NT2/D1 (cell line): ENCODE measurements around the gene ACSF3.

Experiments
- DNase-seq: peaks from one replicate; pipeline ENCODE4 v3.0.0-alpha.2; 2011; ENCODE audit warnings: low read depth, low spot score
- H3K27me3 ChIP-seq: 2 replicates; pipeline ENCODE4 v1.6.0; 2011; ENCODE audit warnings: mild to moderate bottlenecking; ENCODE audit not compliant: insufficient read length, insufficient read depth
- H3K36me3 ChIP-seq: 2 replicates; pipeline ENCODE4 v1.6.1; 2011; ENCODE audit warnings: mild to moderate bottlenecking, low read length, mixed read lengths; ENCODE audit not compliant: insufficient read depth, insufficient read length
- H3K4me1 ChIP-seq: 2 replicates; pipeline ENCODE4 v1.5.1; 2011; ENCODE audit not compliant: insufficient read depth, insufficient read length
- H3K4me3 ChIP-seq: 2 replicates; pipeline ENCODE4 v1.5.1; 2011; ENCODE audit warnings: low read depth; ENCODE audit not compliant: insufficient read length
- H3K9ac ChIP-seq: 2 replicates; pipeline ENCODE4 v1.6.0; 2011; ENCODE audit warnings: low read depth; ENCODE audit not compliant: insufficient read length
- H3K9me3 ChIP-seq: 2 replicates; pipeline ENCODE4 v1.5.1; 2011; ENCODE audit warnings: mild to moderate bottlenecking, low read length; ENCODE audit not compliant: insufficient read depth
- SUZ12 ChIP-seq: IDR thresholded peaks from 2 replicates; pipeline ENCODE4 v1.6.1; 2011; ENCODE audit not compliant: insufficient read length, insufficient read depth; ENCODE audit errors: extremely low read depth
- YY1 ChIP-seq: IDR thresholded peaks from 2 replicates; pipeline ENCODE4 v1.6.1; 2011; ENCODE audit not compliant: insufficient read length, insufficient read depth
- ZNF274 ChIP-seq: IDR thresholded peaks from 2 replicates; pipeline ENCODE4 v1.6.1; 2011; ENCODE audit warnings: mild to moderate bottlenecking, low read depth, low read length

The ACSF3 gene

DNA sequence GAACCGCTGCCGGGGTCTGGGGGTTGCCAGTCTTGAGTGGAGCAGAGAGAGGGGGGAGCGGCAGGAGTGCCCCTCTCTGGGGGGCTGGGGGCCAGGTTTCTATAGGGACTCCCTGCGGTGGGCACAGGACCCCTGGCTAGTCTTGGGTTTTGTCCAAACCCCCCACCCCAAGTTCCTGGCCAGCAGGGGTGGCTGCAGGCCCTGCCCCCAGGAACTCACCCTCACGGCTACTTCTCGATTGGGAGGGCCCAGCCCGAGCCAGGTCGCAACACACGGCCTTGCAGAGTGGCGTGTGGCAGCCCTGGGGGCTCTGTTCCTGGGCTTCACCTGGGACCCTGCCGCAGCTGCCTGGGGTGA, 78.5 kb downstream of the ACSF3 start:
- Histone ChIP-seq H3K9ac (peak overlapping the region; percentile 47), H3K4me3 (peak overlapping the region; percentile 0), H3K9me3 (no peaks in the 10 kb centered on the region), H3K36me3 (no peaks in the 10 kb centered on the region), H3K4me1 (peaks cover 47% of the 10 kb centered on the region), H3K27me3 (peaks cover 27% of the 10 kb centered on the region)
- TF ChIP-seq YY1 (no peak), SUZ12 (no peak), ZNF274 (no peak)
- no peak for DNase-seq

DNA sequence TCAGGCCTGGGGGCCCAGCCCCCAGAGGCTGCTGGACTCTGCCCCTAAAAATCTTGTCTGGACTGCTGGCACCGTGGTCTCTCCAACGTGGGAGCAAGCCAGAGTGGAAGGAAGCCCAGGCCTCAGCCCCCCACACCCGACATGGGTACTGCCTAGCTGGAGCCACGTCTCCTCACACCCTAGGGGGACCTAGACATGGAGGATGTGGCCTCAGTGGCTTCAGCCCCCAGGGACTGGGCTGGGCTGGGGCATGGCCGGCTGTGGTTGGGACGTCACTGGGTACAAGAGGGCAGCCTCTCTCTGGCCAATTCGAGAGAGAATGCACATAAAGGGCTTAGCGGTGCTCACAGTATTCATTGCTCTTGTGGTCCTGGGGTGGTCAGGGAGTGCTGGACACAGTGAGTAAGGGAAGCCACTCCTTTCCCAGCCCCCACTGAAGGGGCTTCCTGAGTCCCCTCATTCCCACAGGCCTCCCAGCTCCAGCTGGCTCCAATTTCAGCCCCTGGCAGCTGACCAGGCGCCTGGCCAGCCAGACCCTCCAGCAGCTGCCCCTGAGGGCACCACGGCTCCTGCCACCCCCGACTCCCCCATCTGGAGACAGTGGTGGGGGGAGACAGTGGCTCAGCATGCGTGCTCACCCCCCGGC, 79.0 kb downstream of the ACSF3 start:
- Histone ChIP-seq H3K4me3 (no peak overlapping the region), H3K4me1 (peaks cover 47% of the 10 kb centered on the region), H3K9ac (peak overlapping the region; percentile 47), H3K27me3 (peaks cover 27% of the 10 kb centered on the region), H3K36me3 (no peaks in the 10 kb centered on the region), H3K9me3 (no peaks in the 10 kb centered on the region)
- DNase-seq, result no peak
- no peak for TF ChIP-seq YY1
- no peak for TF ChIP-seq ZNF274

- H3K4me3 ChIP-seq, result no peak overlapping the region
- no peak for DNase-seq
- peaks cover 47% of the 10 kb centered on the region for H3K4me1 ChIP-seq
- TF ChIP-seq SUZ12, result no peak
- no peak for TF ChIP-seq YY1
- no peak for TF ChIP-seq ZNF274
- H3K36me3 ChIP-seq, result no peaks in the 10 kb centered on the region
- H3K9me3 ChIP-seq, result no peaks in the 10 kb centered on the region
- peaks cover 27% of the 10 kb centered on the region for H3K27me3 ChIP-seq
- H3K9ac ChIP-seq, result peak overlapping the region; percentile 38
Observed at GRCh38 chr16:89173174-89173921, 79.7 kb downstream of the ACSF3 start.

DNA sequence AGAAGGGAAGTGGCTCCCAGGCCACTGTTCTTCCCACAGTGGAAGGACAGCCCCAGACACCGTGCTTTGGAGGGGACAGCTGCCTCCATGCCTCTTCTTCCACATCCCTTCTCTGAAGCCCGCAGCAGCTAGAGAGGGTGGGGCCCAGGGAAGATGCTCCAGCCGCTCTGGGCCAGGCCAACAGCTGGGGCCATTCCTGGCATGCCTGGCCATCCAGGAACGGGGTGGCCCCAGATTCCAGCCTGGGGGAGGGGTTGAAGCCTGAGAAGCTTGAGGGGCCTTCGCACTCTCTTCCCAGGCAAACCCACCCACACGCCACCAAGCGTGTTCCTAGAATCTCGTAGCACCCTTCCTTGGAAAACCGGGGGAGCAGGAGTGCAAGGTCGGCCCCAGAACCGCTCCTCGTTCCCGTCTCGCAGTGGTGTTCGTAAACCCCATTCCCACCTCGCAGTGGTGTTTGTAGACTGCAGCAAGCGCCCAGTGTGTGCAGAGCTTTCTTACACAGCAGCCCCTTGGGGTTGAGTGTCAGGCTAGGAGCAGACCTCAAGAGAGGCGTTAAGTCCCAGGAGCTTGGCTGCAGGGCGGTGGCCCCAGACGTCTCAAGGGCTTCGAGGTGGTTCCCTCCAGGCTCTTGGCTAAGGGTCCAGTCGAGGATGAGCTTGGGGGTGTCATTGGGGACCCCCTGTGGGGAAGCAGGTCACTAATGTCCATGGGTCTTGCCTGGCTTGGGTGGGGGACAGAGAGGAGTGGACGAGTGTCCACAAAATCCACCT, 80.6 kb downstream of the ACSF3 start:
- Histone ChIP-seq H3K4me1 (peaks cover 48% of the 10 kb centered on the region), H3K27me3 (peaks cover 27% of the 10 kb centered on the region), H3K4me3 (no peak overlapping the region), H3K36me3 (no peaks in the 10 kb centered on the region), H3K9me3 (no peaks in the 10 kb centered on the region), H3K9ac (peak overlapping the region; percentile 8)
- TF ChIP-seq SUZ12 (no peak), ZNF274 (no peak), YY1 (no peak)
- DNase-seq, result no peak

DNA sequence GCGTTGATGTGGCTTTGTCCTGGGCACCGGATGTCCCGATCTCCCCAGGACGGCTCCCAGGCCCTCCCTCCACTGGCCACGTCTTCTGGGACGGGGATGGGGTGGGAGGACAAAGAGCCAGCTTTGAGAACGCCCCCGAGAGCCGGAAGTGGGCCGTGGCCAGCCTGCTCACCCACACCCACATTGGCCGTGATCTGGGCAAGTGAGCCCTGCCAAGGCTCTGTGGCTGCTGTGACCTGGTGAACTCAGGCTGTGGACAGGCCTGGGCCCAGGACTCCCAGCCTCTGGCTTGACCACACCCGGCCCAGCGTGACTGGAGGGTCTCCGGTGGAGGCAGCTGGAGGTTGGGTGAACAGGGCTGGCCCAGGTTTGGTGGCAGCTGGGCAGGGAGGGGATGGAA, 81.2 kb downstream of the ACSF3 start:
- H3K9ac ChIP-seq, result peak overlapping the region; percentile 36
- H3K4me1 ChIP-seq, result peaks cover 50% of the 10 kb centered on the region
- H3K4me3 ChIP-seq, result no peak overlapping the region
- TF ChIP-seq ZNF274 (no peak), YY1 (no peak), SUZ12 (no peak)
- no peaks in the 10 kb centered on the region for H3K36me3 ChIP-seq
- peaks cover 23% of the 10 kb centered on the region for H3K27me3 ChIP-seq
- H3K9me3 ChIP-seq, result no peaks in the 10 kb centered on the region
- DNase-seq, result no peak

- no peak overlapping the region for H3K4me3 ChIP-seq
- peaks cover 47% of the 10 kb centered on the region for H3K4me1 ChIP-seq
- H3K27me3 ChIP-seq, result peaks cover 16% of the 10 kb centered on the region
- TF ChIP-seq ZNF274 (no peak), YY1 (no peak), SUZ12 (no peak)
- DNase-seq, result no peak
- H3K9me3 ChIP-seq, result no peaks in the 10 kb centered on the region
- H3K9ac ChIP-seq, result peak overlapping the region; percentile 36
- H3K36me3 ChIP-seq, result no peaks in the 10 kb centered on the region
Observed at GRCh38 chr16:89175280-89176146, 81.9 kb downstream of the ACSF3 start.
